Lower lobe of right lung (tissue), 2 donors: ENCODE measurements around the gene C20orf141. TPM values are rescaled to one million over a fixed set of nuclear protein-coding genes. Genes with fewer than 3 reads are reported as not detected.

ENCODE experiments used
- ATAC-seq, 2 donors: fragments of 200-7000 bp; cut with Tn5 transposase; one replicate each; pipeline ENCODE4 v1.9.1; 2020 to 2022; ENCODE audit warnings: mild to moderate bottlenecking in 2 of 2, moderate library complexity in 2 of 2
- DNase-seq: peaks from one replicate; pipeline ENCODE4 v3.0.0-alpha.2; 2020
- H3K27ac ChIP-seq: fragments of 200-600 bp; one replicate; pipeline ENCODE4 v1.8.0; 2022
- H3K27me3 ChIP-seq: fragments of 200-600 bp; one replicate; pipeline ENCODE4 v1.8.0; 2022; ENCODE audit warnings: low read depth
- H3K36me3 ChIP-seq: fragments of 200-600 bp; one replicate; pipeline ENCODE4 v1.8.0; 2022; ENCODE audit warnings: mild to moderate bottlenecking
- H3K4me1 ChIP-seq: fragments of 200-600 bp; one replicate; pipeline ENCODE4 v1.8.0; 2022
- H3K4me3 ChIP-seq: fragments of 200-600 bp; one replicate; pipeline ENCODE4 v1.8.0; 2022; ENCODE audit warnings: mild to moderate bottlenecking
- H3K9me3 ChIP-seq: fragments of 200-600 bp; one replicate; pipeline ENCODE4 v1.8.0; 2022
- CTCF ChIP-seq: fragments of 200-600 bp; IDR thresholded peaks from one replicate; pipeline ENCODE4 v1.8.0; 2022; ENCODE audit warnings: antibody characterized with exemption, mild to moderate bottlenecking
- intact Hi-C: fragments of 100-400 bp; cut with DNase I; formaldehyde crosslinking; loops from one replicate; pipeline ENCODE4 v1.11.0; 2022
- total RNA-seq: library from RNA; stranded (reverse); fragmentation: NEBNext Ultra II Directional; extraction: Animal tissue kit (Norgen Biotek cat#: 25700); gene quantifications from one replicate; pipeline ENCODE4 v1.2.1, GENCODE V29; 2021
- donor health status: DM: no; HTN: yes; CAD: no; lungs with severe emphysema.

C20orf141 gene
- total RNA-seq, 1 donor from 2014 or later = not detected

- H3K9me3 ChIP-seq = no peaks in the 10 kb centered on the region
- intact Hi-C loops = no loop called here
- H3K4me1 ChIP-seq = no peaks in the 10 kb centered on the region
- peaks cover 16% of the 10 kb centered on the region for H3K36me3 ChIP-seq
- no peak for DNase-seq
- H3K4me3 ChIP-seq = no peak overlapping the region
- no peak for TF ChIP-seq CTCF
- no peaks in the 10 kb centered on the region for H3K27me3 ChIP-seq
- H3K27ac ChIP-seq = no peak overlapping the region
- ATAC-seq = no peak
Observed at GRCh38 chr20:2833761-2834160, 19.0 kb downstream of the C20orf141 start.

GRCh38 chr20:2834401-2835110, 19.8 kb downstream of the C20orf141 start:
- ATAC-seq (no peak), DNase-seq (no peak)
- H3K36me3 ChIP-seq = peaks cover 16% of the 10 kb centered on the region
- intact Hi-C loops = no loop called here
- H3K4me1 ChIP-seq = peaks cover under 1% of the 10 kb centered on the region
- H3K27me3 ChIP-seq = no peaks in the 10 kb centered on the region
- no peak for TF ChIP-seq CTCF
- H3K27ac ChIP-seq = no peak overlapping the region
- H3K4me3 ChIP-seq = no peak overlapping the region
- H3K9me3 ChIP-seq = no peaks in the 10 kb centered on the region

- ATAC-seq = no peak
- Histone ChIP-seq H3K4me1 (peaks cover 9% of the 10 kb centered on the region), H3K27me3 (no peaks in the 10 kb centered on the region), H3K9me3 (no peaks in the 10 kb centered on the region), H3K27ac (no peak overlapping the region), H3K36me3 (peaks cover 16% of the 10 kb centered on the region), H3K4me3 (no peak overlapping the region)
- TF ChIP-seq CTCF = no peak
- intact Hi-C loops = no loop called here
- DNase-seq = no peak
Observed at GRCh38 chr20:2835331-2835796, 20.6 kb downstream of the C20orf141 start.

- TF ChIP-seq CTCF = no peak
- intact Hi-C loops = no loop called here
- no peak overlapping the region for H3K4me3 ChIP-seq
- DNase-seq = no peak
- H3K9me3 ChIP-seq = no peaks in the 10 kb centered on the region
- H3K36me3 ChIP-seq = peaks cover 16% of the 10 kb centered on the region
- peaks cover 9% of the 10 kb centered on the region for H3K4me1 ChIP-seq
- H3K27me3 ChIP-seq = no peaks in the 10 kb centered on the region
- H3K27ac ChIP-seq = no peak overlapping the region
- no peak for ATAC-seq
Observed at GRCh38 chr20:2836035-2836434, 21.2 kb downstream of the C20orf141 start.

- no peak for TF ChIP-seq CTCF
- no peaks in the 10 kb centered on the region for H3K9me3 ChIP-seq
- H3K36me3 ChIP-seq = peaks cover 16% of the 10 kb centered on the region
- no peaks in the 10 kb centered on the region for H3K27me3 ChIP-seq
- no peak for DNase-seq
- ATAC-seq = no peak
- H3K4me3 ChIP-seq = no peak overlapping the region
- H3K4me1 ChIP-seq = peaks cover 20% of the 10 kb centered on the region
- intact Hi-C loops = no loop called here
- H3K27ac ChIP-seq = no peak overlapping the region
Observed at GRCh38 chr20:2837221-2837960, 22.6 kb downstream of the C20orf141 start.
